ENCODE data around the gene FCRL6.

The FCRL6 gene

DNA sequence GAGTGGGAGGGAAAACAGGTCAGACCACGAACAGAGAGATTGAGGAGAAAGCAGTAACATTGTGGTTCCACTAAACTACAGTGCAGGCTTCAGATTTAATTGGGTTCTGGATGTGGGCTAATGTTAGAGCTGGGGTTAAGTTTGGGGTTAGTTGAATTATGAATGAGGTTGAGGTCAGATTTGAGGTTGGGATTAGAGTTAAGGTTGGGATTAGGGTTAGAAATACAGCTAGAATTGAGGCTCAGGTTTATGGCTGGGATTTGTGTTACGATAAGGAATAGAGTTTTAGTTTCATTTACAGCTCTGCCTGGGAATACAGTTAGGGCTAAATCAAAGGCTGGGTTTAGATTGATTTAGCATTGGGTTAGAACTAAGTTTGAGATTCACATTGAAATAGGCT lies 62.1 kb downstream of the FCRL6 start:
- DNase-seq (ENCODE audit: low spot score), result no peak

Measured in activated CD4-positive, alpha-beta T cell treated with anti-CD3 and anti-CD28 coated beads, Interleukin-2, Interleukin-4, amounts not matched to agents 100 ng/mL and 50 ng/mL, durations not matched to agents 16 hours and 8 hours (primary cell).